GM19372 (cell line): ENCODE measurements around the gene CUX1.
"Not testable (repeated sequence)": the region's sequence is repeated elsewhere in the genome, so short reads cannot be mapped to it uniquely, and the experiment has no call there.

Source experiments
- ATAC-seq: cut with Tn5 transposase; IDR thresholded peaks from one replicate; pipeline ENCODE4 v1.9.1; 2021; ENCODE audit warnings: mild to moderate bottlenecking, low read depth, moderate library complexity; ENCODE audit not compliant: unreplicated experiment

The CUX1 gene

GRCh38 chr7:102286237-102287110, 469.0 kb downstream of the CUX1 start, which contains the start of gene SH2B2:
Gene SH2B2 (plus strand): TSS chr7:102286868. CDS start chr7:102300551, 13,683 bp downstream.
- peak; percentile 41 for ATAC-seq

GRCh38 chr7:102287111-102287980, 469.9 kb downstream of the CUX1 start:
- ATAC-seq, result peak; percentile 10

DNA sequence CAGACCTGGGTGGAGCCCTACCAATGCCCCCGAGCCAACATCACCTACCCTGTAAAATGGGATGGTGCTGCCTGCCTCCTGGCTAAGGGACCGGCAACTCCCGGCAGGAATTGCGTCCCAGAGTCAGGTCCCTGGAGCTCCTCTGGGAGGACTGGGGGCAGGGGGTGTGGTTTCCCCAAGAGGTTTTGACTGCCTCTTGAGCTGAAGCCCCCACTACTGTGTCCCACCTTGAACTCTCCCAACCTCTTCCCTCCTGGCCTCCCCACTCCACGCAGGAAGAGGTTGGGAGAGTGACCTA, 470.5 kb downstream of the CUX1 start:
- ATAC-seq, result no peak

DNA sequence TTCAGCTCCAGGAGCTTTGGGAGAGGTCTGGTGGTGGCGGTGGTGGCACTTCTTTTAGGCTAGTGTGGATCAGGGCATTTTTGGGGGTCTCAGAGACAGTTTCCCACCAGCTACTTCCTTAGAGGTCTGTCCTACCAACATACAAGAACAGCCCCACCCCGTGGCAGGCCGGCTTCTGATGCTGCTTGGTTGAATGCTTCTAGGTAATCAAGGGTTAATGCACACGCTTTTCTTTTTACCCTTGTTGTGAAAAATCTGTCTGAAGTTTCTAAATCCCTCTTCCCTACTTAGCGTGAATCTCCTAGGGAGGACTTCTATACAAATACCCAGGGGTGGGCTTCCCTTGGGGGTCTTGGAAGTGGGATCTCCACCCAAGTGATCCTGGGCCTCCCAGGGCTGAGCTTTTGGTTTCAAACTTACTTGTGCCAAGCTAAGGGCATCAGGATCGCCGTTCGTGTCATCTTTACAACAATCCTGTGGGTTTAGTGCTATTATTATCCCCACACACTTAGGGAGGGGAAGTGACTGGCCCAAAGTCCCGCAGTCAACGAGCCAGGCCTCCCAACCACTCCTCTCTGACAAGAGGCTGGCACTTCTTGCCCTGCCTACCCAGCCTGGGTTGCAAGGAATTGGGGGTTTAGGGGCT, 471.0 kb downstream of the CUX1 start:
- no peak for ATAC-seq

DNA sequence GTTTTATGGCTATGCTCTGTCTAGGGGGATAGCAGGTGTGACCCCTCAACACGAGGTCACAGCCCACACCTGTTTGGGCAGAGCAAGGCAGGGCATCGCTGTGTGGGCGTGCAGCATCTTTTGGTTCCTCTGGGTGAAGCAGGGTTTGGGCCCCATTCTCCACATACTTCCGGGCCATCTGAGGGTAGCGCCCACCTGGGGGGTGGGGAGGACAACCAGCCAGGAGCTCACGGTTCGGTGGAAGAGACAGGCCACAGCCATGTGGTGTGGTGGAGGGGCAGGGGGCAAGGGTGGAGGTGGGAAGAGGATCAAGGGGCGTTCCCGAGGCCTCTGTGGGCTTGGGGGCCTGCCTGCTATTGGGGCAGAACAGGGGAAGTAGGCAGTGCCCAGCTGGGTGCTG, 471.6 kb downstream of the CUX1 start:
- ATAC-seq, result no peak

GRCh38 chr7:102291056-102291915, 473.9 kb downstream of the CUX1 start:
- no peak for ATAC-seq

DNA sequence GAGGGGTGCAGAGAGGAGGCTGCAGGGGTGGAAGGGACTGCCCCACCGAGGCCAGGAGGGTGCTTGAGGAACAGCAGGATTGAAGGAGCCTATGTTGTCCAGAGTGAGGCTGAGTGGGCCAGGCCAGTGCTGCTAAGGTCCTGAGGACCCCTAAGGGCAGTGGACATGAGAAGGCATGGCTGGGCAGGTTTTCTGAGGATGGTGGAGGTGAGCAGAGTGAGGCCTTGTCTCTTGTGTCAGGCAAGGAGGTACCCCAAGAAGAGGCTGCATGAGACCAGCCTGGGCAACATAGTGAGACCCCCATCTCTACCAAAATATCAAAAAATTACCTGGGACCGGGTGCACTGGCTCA, 474.5 kb downstream of the CUX1 start:
- ATAC-seq, result no peak

DNA sequence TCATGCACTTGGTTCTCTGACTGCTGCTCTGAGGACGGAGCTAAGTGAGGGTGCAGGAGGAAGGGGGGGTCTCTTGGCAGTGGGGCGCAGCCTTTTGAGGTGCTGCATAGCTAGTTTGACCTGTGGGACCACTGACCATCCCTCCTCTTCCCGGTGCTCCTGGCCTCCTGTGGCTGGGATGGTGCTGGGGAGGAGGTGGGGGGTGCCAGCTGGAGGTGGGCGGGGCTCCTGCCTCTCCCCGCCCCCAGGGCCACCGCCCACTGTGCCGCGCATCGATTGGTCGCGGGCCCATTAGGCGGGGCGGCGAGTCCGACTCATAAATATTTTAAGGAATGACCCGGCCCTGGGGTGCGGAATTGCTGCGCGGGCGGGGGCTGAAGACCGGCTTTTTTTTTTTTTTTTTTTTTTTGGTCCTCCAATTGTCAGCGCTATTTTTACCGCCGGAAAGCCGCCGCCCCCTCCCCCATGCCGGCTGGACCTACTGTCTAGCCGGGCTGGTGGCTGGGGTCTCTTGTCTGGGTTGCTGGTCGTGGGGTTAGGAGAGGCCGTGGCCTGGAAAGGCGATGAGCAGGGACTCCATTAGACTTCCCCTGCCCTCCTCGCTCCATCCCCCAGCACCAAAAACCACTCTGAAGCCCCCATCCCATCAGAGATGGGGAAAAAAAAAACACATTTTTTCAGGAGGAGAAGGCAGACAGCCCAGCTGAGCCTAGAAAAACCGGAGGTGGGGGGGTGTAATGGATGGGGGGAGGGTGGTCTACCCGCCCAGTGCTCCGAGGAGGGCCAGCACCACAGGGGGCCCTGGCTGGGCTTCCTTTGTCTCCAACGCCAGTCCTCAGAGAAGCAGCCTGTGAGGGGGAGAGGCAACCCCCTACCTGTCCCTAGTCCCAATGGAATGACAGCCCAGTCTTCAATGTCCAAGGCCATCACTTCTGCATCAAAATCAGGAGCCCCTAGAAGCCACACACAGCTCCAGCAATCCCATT, 475.7 kb downstream of the CUX1 start:
- ATAC-seq, result no peak

GRCh38 chr7:102294589-102294988, 477.2 kb downstream of the CUX1 start:
- ATAC-seq, result no peak

- no peak for ATAC-seq
These were observed 478.1 kb downstream of the CUX1 start for GRCh38 chr7:102295346-102296178.

- ATAC-seq, result no peak
These were observed 478.7 kb downstream of the CUX1 start for GRCh38 chr7:102296179-102296438.

GRCh38 chr7:102296514-102296913, 479.1 kb downstream of the CUX1 start:
- ATAC-seq, result no peak

GRCh38 chr7:102297487-102298218, 480.2 kb downstream of the CUX1 start:
- ATAC-seq, result no peak

DNA sequence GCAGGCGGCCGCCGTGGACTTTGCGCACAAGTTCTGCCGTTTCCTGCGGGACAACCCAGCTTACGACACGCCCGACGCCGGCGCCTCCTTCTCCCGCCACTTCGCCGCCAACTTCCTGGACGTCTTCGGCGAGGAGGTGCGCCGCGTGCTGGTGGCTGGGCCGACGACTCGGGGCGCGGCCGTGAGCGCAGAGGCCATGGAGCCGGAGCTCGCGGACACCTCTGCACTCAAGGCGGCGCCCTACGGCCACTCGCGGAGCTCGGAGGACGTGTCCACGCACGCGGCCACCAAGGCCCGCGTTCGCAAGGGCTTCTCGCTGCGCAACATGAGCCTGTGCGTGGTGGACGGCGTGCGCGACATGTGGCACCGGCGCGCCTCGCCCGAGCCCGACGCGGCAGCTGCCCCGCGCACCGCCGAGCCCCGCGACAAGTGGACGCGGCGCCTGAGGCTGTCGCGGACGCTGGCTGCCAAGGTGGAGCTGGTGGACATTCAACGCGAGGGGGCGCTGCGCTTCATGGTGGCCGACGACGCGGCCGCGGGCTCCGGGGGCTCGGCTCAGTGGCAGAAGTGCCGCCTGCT, 483.3 kb downstream of the CUX1 start:
- no peak for ATAC-seq

- ATAC-seq, result not testable (repeated sequence)
These were observed 483.9 kb downstream of the CUX1 start for GRCh38 chr7:102301367-102301766.

GRCh38 chr7:102302025-102302424, 484.6 kb downstream of the CUX1 start:
- no peak for ATAC-seq

- no peak for ATAC-seq
These were observed 486.4 kb downstream of the CUX1 start for GRCh38 chr7:102303669-102304422.
